Frontal cortex (tissue), 4 donors: ENCODE data around the gene ZFHX3. TPM values are rescaled to one million over a fixed set of nuclear protein-coding genes. Genes with fewer than 3 reads are reported as not detected.

ENCODE experiments used
- DNase-seq, 2 donors: peaks; one replicate each; pipeline ENCODE4 v3.0.0; 2012; ENCODE audit warnings: low spot score in 2 of 2
- FAIRE-seq: peaks from 2 replicates; lab custom pipeline; 2012; peaks lifted over from hg19 to GRCh38; lab: Jason Lieb, UNC
- total RNA-seq: library from RNA; depleted of rRNA; stranded (reverse); fragments of >200 nt; gene quantifications from one replicate; pipeline ENCODE4 v1.2.3, GENCODE V29; 2014
- donor health status: control.
- donor health status: control.
- donor health status: control.

ZFHX3 gene
- total RNA-seq, 1 donor from 2014 or later: 4.9 TPM

GRCh38 chr16:72924537-72924926 is 123.4 kb downstream of the ZFHX3 start:
- DNase-seq (no peak), FAIRE-seq (no peak)

- FAIRE-seq: no peak
- no peak for DNase-seq
These were observed 124.2 kb downstream of the ZFHX3 start for GRCh38 chr16:72923757-72924156.

GRCh38 chr16:72922714-72923113 is 125.2 kb downstream of the ZFHX3 start:
- FAIRE-seq: no peak
- no peak for DNase-seq

- DNase-seq: peak in 1 of 2 donors; percentile 51
- FAIRE-seq: no peak
These were observed 126.3 kb downstream of the ZFHX3 start for GRCh38 chr16:72921620-72922019.

- DNase-seq (no peak), FAIRE-seq (no peak)
These were observed 126.8 kb downstream of the ZFHX3 start for GRCh38 chr16:72921106-72921505.

- DNase-seq: no peak
- FAIRE-seq: no peak
These were observed 130.9 kb downstream of the ZFHX3 start for GRCh38 chr16:72917051-72917450.

GRCh38 chr16:72915331-72915730 is 132.6 kb downstream of the ZFHX3 start:
- no peak for DNase-seq
- FAIRE-seq: no peak

GRCh38 chr16:72913551-72913950 is 134.4 kb downstream of the ZFHX3 start:
- DNase-seq: no peak
- FAIRE-seq: no peak

- FAIRE-seq: no peak
- no peak for DNase-seq
These were observed 136.0 kb downstream of the ZFHX3 start for GRCh38 chr16:72911971-72912370.

GRCh38 chr16:72910875-72911274 is 137.1 kb downstream of the ZFHX3 start:
- FAIRE-seq (no peak), DNase-seq (no peak)

GRCh38 chr16:72910381-72910780 is 137.5 kb downstream of the ZFHX3 start:
- FAIRE-seq (no peak), DNase-seq (no peak)

GRCh38 chr16:72909196-72909595 is 138.7 kb downstream of the ZFHX3 start:
- no peak for FAIRE-seq
- no peak for DNase-seq

- no peak for DNase-seq
- no peak for FAIRE-seq
These were observed 139.4 kb downstream of the ZFHX3 start for GRCh38 chr16:72908362-72909167.

- FAIRE-seq: no peak
- DNase-seq: no peak
These were observed 142.3 kb downstream of the ZFHX3 start for GRCh38 chr16:72905581-72905980.

- FAIRE-seq: no peak
- no peak for DNase-seq
These were observed 144.8 kb downstream of the ZFHX3 start for GRCh38 chr16:72903176-72903575.

GRCh38 chr16:72902206-72902605 is 145.7 kb downstream of the ZFHX3 start:
- FAIRE-seq: no peak

GRCh38 chr16:72901000-72901627 is 146.8 kb downstream of the ZFHX3 start:
- FAIRE-seq (no peak), DNase-seq (no peak)

More at GRCh38 chr16:72902206-72902605, 145.7 kb downstream of the ZFHX3 start:
- DNase-seq: no peak

GRCh38 chr16:72898216-72898825 is 149.6 kb downstream of the ZFHX3 start:
- no peak for FAIRE-seq
- no peak for DNase-seq

- DNase-seq (no peak), FAIRE-seq (no peak)
These were observed 150.2 kb downstream of the ZFHX3 start for GRCh38 chr16:72897707-72898106.

GRCh38 chr16:72896485-72897118 is 151.3 kb downstream of the ZFHX3 start:
- DNase-seq: no peak
- no peak for FAIRE-seq

- DNase-seq (no peak), FAIRE-seq (no peak)
These were observed 152.0 kb downstream of the ZFHX3 start for GRCh38 chr16:72895951-72896350.
